ENCODE measurements around the gene LIMK2.

The LIMK2 gene

DNA sequence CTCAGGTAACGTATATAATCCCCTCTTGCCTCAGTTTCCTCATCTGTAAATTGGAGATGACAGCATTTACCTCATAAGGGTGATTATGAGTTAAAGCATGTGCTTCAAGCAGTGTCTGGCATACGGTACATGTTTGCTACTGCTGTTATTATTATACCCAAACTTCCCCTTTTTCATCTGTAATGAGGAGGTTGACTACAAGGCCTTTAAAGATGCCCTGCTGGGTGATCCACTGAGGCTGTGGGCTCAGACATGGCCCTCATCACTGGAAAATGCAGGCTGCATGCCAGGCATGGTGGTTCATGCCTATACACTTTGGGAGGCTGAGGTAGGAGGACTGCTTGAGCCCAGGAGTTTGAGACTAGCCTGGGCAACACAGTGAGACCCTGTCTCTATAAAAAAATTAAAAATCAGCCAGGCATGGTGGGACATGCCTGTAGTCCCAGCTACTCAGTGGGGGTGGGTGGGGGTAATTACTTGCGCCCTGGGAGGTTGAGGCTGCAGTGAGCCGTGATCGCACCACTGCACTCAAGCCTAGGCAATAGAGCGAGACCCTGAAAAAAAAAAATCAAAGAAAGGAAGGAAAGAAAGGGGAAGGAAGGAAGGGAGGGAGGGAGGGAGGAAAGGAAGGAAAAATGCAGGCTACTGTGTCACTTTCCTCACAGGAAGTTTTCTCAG is 75.9 kb downstream of the LIMK2 start:
- Histone ChIP-seq H3K4me3 (ENCODE audit: low read length) (no peak overlapping the region), H2AFZ (ENCODE audit: low read depth, low read length) (no peak overlapping the region), H3K79me2 (ENCODE audit: low read length) (no peaks in the 10 kb centered on the region), H3K9ac (ENCODE audit: low read length) (no peak overlapping the region), H3K36me3 (replicated peaks; ENCODE audit: low read depth, low read length) (no peaks in the 10 kb centered on the region), H3K4me2 (ENCODE audit: low read length) (no peak overlapping the region), H3K4me1 (ENCODE audit: low read length) (peaks cover 34% of the 10 kb centered on the region), H3K27ac (ENCODE audit: low read length) (no peak overlapping the region), H3K27me3 (ENCODE audit: low read depth, low read length) (no peaks in the 10 kb centered on the region), H3K9me3 (ENCODE audit: insufficient read depth, low read length) (no peaks in the 10 kb centered on the region), H4K20me1 (ENCODE audit: insufficient read depth, low read length) (no peaks in the 10 kb centered on the region)
- no peak for TF ChIP-seq EZH2phosphoT487 (IDR thresholded peaks at IDR 0.05; ENCODE audit: low read depth)
- TF ChIP-seq, protein P1, sequence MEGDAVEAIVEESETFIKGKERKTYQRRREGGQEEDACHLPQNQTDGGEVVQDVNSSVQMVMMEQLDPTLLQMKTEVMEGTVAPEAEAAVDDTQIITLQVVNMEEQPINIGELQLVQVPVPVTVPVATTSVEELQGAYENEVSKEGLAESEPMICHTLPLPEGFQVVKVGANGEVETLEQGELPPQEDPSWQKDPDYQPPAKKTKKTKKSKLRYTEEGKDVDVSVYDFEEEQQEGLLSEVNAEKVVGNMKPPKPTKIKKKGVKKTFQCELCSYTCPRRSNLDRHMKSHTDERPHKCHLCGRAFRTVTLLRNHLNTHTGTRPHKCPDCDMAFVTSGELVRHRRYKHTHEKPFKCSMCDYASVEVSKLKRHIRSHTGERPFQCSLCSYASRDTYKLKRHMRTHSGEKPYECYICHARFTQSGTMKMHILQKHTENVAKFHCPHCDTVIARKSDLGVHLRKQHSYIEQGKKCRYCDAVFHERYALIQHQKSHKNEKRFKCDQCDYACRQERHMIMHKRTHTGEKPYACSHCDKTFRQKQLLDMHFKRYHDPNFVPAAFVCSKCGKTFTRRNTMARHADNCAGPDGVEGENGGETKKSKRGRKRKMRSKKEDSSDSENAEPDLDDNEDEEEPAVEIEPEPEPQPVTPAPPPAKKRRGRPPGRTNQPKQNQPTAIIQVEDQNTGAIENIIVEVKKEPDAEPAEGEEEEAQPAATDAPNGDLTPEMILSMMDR (IDR thresholded peaks at IDR 0.05; ENCODE audit: low read depth, low read length), result no peak

DNA sequence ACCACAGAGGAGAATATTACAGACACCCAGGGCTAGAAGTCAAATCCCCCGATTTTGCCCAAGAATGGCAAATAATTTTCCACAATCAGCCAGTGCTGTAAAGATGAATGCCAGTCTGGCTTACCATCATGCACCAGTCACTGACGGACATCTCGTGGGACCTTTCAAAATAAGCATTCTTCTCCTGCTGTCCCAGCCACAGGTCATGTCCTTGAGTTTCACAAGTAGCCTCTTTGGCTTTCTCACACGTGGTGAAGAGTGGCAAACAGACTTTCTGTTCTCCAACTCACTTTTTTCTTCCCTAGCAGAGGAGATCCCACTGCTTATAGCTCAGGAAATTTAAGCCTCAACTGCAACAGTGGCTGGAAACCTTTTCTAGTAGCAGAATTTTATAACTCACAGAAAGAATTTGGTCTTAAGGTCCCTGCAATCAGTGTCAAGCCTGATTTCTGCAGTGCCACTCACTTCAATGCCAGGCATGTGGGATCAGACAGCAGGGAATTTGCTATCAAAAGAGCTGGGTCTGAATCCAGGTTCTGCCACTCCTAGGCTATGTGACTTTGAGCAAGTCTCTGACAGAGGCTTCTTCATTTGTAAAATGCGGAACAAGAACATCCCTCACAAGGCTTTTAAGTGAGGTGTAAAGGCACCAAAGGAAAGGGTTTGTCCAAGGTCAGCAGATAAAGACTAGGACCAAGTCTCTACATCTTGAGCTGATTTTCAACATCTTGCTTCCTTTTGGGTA is 76.6 kb downstream of the LIMK2 start:
- Histone ChIP-seq H2AFZ (ENCODE audit: low read depth, low read length) (no peak overlapping the region), H3K9ac (ENCODE audit: low read length) (no peak overlapping the region), H4K20me1 (ENCODE audit: insufficient read depth, low read length) (no peaks in the 10 kb centered on the region), H3K4me3 (ENCODE audit: low read length) (no peak overlapping the region), H3K27me3 (ENCODE audit: low read depth, low read length) (no peaks in the 10 kb centered on the region), H3K4me1 (ENCODE audit: low read length) (peaks cover 34% of the 10 kb centered on the region), H3K4me2 (ENCODE audit: low read length) (no peak overlapping the region), H3K9me3 (ENCODE audit: insufficient read depth, low read length) (no peaks in the 10 kb centered on the region), H3K27ac (ENCODE audit: low read length) (no peak overlapping the region), H3K79me2 (ENCODE audit: low read length) (no peaks in the 10 kb centered on the region), H3K36me3 (replicated peaks; ENCODE audit: low read depth, low read length) (no peaks in the 10 kb centered on the region)
- TF ChIP-seq EZH2phosphoT487 (IDR thresholded peaks at IDR 0.05; ENCODE audit: low read depth), result no peak
- TF ChIP-seq, protein P1 (IDR thresholded peaks at IDR 0.05; ENCODE audit: low read depth, low read length), result no peak

DNA sequence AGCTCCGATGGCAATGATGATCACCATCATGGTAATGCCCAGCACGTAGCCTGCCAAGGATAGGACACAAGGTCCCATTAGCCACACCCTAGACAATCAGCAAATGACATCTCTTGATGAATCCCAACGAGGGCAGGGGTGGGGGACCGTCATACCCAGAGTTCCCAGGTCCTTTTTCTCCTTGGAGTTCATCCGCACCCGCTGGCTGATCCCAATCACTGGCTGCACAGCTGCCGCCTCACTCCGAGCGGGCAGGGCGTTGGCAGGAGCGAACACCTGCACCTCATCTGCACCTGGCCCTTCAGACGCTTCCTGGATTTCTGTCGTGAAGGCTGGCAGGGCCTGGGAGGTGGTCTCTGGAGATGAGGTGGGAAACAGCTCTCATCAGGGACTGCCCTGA is 77.2 kb downstream of the LIMK2 start:
- H3K9me3 ChIP-seq (ENCODE audit: insufficient read depth, low read length), result no peaks in the 10 kb centered on the region
- TF ChIP-seq EZH2phosphoT487 (IDR thresholded peaks at IDR 0.05; ENCODE audit: low read depth), result no peak
- H4K20me1 ChIP-seq (ENCODE audit: insufficient read depth, low read length), result no peaks in the 10 kb centered on the region
- H3K9ac ChIP-seq (ENCODE audit: low read length), result peak overlapping the region; percentile 43; the same call in 1 of the 2 replicates
- H3K79me2 ChIP-seq (ENCODE audit: low read length), result no peaks in the 10 kb centered on the region
- no peaks in the 10 kb centered on the region for H3K36me3 ChIP-seq (replicated peaks; ENCODE audit: low read depth, low read length)
- H3K27me3 ChIP-seq (ENCODE audit: low read depth, low read length), result no peaks in the 10 kb centered on the region
- peak overlapping the region; percentile 34; the same call in 1 of the 2 replicates for H3K27ac ChIP-seq (ENCODE audit: low read length)
- H3K4me2 ChIP-seq (ENCODE audit: low read length), result peak overlapping the region; percentile 83
- peak overlapping the region; percentile 80 for H3K4me3 ChIP-seq (ENCODE audit: low read length)
- H2AFZ ChIP-seq (ENCODE audit: low read depth, low read length), result no peak overlapping the region
- H3K4me1 ChIP-seq (ENCODE audit: low read length), result peaks cover 34% of the 10 kb centered on the region

DNA sequence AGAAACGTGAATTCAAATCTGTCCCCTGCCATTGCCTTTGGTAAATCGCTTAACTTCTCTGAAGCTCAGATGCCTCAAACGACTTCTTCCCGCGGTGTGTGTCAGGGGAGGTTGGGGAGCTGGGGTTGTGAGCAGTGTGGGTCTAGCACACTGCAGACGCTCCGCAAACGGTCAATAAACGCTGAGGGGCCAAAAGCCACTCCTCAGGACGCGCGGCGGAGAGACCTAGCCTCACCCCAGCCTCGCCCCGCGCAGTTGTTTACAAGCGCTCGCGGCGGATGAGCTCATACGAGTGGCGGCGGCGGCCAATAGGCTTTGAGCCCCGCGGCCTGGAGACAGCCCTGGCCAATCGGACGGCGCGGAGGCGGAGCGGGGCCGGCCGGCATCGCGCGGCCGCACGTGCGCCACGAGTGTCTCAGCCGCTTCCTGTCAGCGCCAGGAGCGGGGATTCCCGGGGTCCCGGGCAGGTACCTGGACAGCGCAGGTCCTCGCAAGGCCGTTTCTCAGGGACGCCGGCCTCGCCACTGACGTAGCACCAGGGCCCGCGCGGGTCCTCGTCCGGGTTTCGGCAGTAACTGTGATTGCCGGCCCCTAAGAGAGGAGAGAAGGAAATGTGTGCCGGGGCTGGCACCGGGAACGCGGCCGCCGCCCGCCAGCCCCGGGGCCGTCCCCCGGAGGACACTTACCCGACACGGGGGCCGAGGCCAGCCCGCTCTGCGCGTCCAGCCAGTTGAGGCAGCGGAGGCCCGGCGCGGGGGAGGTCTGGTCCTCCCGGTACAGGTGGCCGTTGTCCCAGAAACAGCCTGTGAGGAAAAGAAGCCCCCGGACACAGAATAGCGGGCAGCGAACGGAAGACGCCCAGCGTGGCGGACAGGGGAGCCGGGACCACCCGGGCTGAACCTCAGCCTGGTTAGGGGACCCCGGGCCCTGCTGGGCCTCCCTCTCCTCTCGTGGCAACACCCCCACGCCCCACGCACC is 78.7 kb downstream of the LIMK2 start:
- TF ChIP-seq, protein P1 (IDR thresholded peaks at IDR 0.05; ENCODE audit: low read depth, low read length), result no peak
- no peak for TF ChIP-seq EZH2phosphoT487 (IDR thresholded peaks at IDR 0.05; ENCODE audit: low read depth)
- Histone ChIP-seq H3K9me3 (ENCODE audit: insufficient read depth, low read length) (no peaks in the 10 kb centered on the region), H3K27me3 (ENCODE audit: low read depth, low read length) (no peaks in the 10 kb centered on the region), H3K4me3 (ENCODE audit: low read length) (peak overlapping the region; percentile 80), H3K79me2 (ENCODE audit: low read length) (no peaks in the 10 kb centered on the region), H4K20me1 (ENCODE audit: insufficient read depth, low read length) (no peaks in the 10 kb centered on the region), H3K27ac (ENCODE audit: low read length) (peak overlapping the region; percentile 63), H3K4me2 (ENCODE audit: low read length) (peak overlapping the region; percentile 83), H3K36me3 (replicated peaks; ENCODE audit: low read depth, low read length) (no peaks in the 10 kb centered on the region), H3K9ac (ENCODE audit: low read length) (peak overlapping the region; percentile 58; the same call in 1 of the 2 replicates), H2AFZ (ENCODE audit: low read depth, low read length) (peak overlapping the region; percentile 61; the same call in 1 of the 2 replicates), H3K4me1 (ENCODE audit: low read length) (peaks cover 41% of the 10 kb centered on the region)
